C4-2B (cell line): ENCODE measurements around the gene TMED7.

Source experiments
- H3K27ac ChIP-seq: fragments of 450-650 bp; 2 replicates; pipeline ENCODE4 v1.5.1; 2017
- ZFX ChIP-seq: fragments of 450-650 bp; IDR thresholded peaks from 2 replicates; pipeline ENCODE4 v1.6.1; 2017
- TF ChIP-seq, protein P1 (sequence below): fragments of 450-650 bp; conservative IDR thresholded peaks from 2 replicates; pipeline ENCODE4 v1.5.1; 2017; ENCODE audit warnings: mild to moderate bottlenecking

The TMED7 gene

DNA sequence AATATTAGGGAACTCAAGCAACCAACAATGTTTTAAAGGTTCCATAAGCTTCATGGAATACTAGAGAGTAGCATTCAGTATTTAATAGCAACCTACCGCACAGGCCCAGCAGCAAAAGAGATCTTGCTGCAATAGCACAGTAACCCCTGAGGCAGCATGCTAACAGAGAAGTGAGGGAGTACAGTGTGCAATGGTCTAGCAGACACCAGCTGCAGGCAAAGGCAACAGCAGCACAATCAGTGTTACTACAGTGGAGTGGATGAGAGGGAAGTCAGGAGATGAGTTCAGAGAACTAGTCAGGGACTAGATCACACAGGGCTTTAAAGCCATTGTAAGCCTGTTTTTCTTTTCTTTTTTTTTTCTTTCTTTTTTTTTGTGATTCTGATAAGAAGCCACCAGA is 26.3 kb downstream of the TMED7 start:
- no peak overlapping the region for H3K27ac ChIP-seq
- TF ChIP-seq ZFX = no peak
- TF ChIP-seq, protein P1, sequence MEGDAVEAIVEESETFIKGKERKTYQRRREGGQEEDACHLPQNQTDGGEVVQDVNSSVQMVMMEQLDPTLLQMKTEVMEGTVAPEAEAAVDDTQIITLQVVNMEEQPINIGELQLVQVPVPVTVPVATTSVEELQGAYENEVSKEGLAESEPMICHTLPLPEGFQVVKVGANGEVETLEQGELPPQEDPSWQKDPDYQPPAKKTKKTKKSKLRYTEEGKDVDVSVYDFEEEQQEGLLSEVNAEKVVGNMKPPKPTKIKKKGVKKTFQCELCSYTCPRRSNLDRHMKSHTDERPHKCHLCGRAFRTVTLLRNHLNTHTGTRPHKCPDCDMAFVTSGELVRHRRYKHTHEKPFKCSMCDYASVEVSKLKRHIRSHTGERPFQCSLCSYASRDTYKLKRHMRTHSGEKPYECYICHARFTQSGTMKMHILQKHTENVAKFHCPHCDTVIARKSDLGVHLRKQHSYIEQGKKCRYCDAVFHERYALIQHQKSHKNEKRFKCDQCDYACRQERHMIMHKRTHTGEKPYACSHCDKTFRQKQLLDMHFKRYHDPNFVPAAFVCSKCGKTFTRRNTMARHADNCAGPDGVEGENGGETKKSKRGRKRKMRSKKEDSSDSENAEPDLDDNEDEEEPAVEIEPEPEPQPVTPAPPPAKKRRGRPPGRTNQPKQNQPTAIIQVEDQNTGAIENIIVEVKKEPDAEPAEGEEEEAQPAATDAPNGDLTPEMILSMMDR = no peak

DNA sequence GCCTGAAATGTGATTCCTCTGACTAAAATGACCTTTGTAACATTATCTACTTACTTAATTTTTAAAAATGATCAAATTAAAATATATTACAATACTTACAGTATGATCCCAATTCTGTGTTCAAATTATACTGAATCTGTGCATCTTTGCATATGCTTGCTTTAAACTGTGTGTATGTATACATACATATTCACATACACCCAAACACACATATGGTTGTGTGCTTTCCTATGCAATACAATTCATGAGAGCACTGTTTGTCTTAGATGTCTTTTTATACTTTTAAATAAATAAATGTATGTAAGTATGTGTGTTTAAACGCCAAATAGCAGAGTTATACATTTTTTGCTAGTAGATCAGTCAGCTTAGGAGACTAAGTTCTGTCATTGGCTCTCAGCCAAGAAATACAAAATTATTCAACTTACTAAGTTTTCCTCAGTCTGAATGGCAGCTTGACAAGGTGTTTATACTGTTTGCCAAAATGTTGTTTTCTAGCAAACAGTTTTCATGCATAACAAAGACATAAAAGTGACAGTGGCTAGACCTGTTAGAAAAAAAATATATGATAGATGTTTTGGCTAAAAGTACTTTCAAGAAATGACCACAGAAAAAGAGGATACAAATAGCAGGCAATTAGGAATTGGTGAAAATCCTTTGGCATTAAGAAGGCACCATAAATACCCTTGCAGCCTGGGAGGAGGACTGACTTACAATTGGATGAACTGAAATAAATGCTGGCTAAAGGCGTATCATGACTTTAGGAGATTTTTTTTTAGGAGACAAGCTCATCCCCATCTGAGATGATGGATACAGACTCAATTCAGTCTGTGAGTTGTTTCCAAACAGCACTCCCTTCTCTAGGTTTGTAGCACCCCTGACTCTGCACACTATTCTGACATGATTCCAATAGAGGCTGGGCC is 31.4 kb downstream of the TMED7 start:
- H3K27ac ChIP-seq = no peak overlapping the region
- TF ChIP-seq ZFX = no peak

DNA sequence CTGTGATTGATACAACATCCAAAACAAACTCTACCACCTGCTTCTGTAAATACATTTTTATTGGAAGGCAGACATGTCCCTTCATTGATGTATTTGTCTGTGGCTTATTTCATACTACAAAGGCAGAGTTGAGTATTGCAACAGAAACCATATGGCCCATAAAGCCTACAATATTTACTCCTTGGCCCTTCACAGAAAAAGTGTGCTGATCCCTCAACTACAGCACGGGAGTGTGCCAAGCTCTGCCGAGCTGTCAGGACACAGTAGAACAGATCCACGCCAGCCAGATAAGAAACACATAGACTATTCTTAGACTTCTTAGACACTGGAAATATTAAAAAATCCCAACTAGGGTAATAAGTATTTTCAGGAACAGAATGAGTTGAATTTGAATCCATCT is 36.8 kb downstream of the TMED7 start:
- no peak overlapping the region for H3K27ac ChIP-seq
- TF ChIP-seq, protein P1 = no peak
- TF ChIP-seq ZFX = no peak

DNA sequence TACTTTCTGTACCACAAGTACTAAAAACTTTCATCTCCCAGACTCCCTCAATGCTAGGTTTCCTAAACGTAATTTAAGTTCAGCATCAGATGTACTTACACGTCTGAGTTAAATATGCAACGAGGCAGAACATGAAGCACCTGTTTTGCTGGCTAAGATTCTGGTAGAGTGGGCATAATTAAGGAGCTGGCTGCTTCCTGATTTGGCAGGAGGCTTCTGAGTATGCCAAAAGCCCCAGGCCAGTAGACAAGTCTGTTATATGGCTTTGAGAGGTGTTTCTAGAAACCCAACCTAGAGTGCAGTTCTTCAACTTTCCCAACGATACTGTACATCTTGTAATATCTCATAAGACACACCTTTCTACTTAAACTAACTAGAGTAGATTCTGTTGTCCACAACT is 37.2 kb downstream of the TMED7 start:
- TF ChIP-seq ZFX = no peak
- TF ChIP-seq, protein P1 = no peak
- no peak overlapping the region for H3K27ac ChIP-seq

DNA sequence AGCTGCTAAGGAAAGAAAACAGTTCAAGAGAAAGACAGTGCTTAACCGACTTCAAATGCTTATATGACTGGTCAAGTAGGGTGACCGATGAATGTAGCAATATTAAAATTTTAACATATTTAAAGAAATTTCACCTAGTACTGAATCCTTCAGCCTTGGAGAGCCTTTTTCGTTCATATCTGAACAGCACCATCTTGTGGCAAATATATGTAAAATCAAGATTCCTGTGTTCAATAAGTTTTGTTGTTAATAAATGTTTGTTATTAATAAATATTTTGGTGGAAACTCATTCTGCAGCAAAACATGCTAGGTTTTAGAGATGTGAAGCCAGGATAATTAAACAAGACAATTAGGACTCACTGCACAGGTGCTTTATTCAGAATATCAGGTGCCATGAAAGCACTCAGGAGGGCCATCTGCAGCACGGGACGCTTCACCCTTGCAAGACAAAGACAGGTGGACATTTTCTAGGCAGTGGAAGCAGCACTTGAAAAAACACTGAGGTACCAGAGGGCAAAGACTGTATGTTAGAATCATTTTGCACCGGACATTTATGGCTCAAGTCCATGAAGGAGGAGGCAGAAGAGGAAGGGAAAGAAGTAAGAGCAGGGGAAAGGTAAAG is 39.2 kb downstream of the TMED7 start:
- no peak overlapping the region for H3K27ac ChIP-seq
- TF ChIP-seq, protein P1 = peak; percentile 80
- TF ChIP-seq ZFX = no peak

DNA sequence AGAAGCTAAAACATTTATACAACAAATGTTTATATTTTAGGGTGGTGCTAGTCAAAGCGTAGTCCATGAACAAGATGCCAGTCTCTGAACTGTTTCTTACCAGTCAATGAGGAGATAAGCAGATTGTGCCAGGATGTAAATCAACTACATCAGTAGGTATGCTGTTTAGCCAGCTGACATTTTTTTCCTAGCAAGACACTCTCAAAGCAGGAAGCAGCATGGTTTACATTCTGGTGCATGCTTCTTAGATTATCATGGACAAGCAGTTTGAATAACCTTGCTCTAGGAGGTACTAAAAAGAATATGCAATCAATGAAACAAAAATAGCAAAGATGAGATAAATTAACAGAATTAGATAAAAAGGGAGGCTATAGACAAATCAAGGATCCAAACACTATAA is 40.6 kb downstream of the TMED7 start:
- H3K27ac ChIP-seq = no peak overlapping the region
- TF ChIP-seq, protein P1 = no peak
- no peak for TF ChIP-seq ZFX

DNA sequence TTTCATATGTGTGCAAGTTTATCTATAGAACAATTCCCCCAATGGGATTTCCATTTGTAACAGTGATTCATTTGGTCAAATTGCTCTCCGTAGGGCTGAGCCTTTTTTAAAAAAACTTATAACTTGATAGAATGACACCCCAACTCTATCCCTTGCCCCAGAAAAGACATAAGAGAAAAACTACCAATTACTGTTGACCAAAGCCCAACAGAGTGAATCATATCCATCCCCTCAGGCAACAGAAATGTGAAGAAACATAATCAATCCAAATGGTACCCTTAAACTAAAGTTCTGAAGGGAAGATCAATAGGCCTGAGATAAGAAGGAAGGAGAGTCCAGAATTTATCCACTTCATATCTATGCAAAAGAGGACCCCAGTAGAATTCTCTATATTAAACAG is 41.3 kb downstream of the TMED7 start:
- H3K27ac ChIP-seq = no peak overlapping the region
- TF ChIP-seq, protein P1 = no peak
- no peak for TF ChIP-seq ZFX
